GM12892 (cell line): ENCODE data around the gene TMEM132E. TPM values are rescaled to one million over a fixed set of nuclear protein-coding genes. Genes with fewer than 3 reads are reported as not detected.
A peak's percentile ranks its signal among the peaks of the same experiment; 100 is the strongest.
"Not testable (repeated sequence)": the region's sequence is repeated elsewhere in the genome, so short reads cannot be mapped to it uniquely, and the experiment has no call there.

Experiments used
- DNase-seq: peaks from one replicate; pipeline ENCODE4 v3.0.0; 2011; ENCODE audit not compliant: insufficient read length
- FAIRE-seq: peaks from 2 replicates; lab custom pipeline; 2011; peaks lifted over from hg19 to GRCh38; lab: Jason Lieb, UNC
- POLR2A ChIP-seq: IDR thresholded peaks from 2 replicates; pipeline ENCODE4 v1.6.1; 2011; ENCODE audit warnings: low read depth, low read length, control low read depth
- POLR2AphosphoS5 ChIP-seq: IDR thresholded peaks from 2 replicates; pipeline ENCODE4 v1.6.1; 2011; ENCODE audit warnings: low read depth, low read length, control low read depth
- TAF1 ChIP-seq: IDR thresholded peaks from 2 replicates; pipeline ENCODE4 v1.6.1; 2011; ENCODE audit warnings: low read depth, mild to moderate bottlenecking, control low read depth, low read length, borderline replicate concordance
- polyA plus RNA-seq: library from polyadenylated mRNA; unstranded; fragments of >200 nt; gene quantifications from one replicate; pipeline ENCODE4 v1.2.1, GENCODE V29; 2012; ENCODE audit warnings: missing spikeins, inconsistent platforms; ENCODE audit not compliant: missing spikeins

TMEM132E gene
- polyA plus RNA-seq: not detected

- FAIRE-seq (no peak), DNase-seq (no peak)
- TF ChIP-seq POLR2A (no peak), TAF1 (no peak), POLR2AphosphoS5 (no peak)
These were observed at the start of gene TMEM132E for GRCh38 chr17:34579017-34579946. Gene TMEM132E (plus strand): TSS chr17:34579582. CDS start chr17:34581077, 1,495 bp downstream.

- FAIRE-seq: no peak
- no peak for TF ChIP-seq POLR2AphosphoS5
- no peak for TF ChIP-seq TAF1
- no peak for TF ChIP-seq POLR2A
These were observed 48.5 kb upstream of the TMEM132E start for GRCh38 chr17:34530918-34531317.

GRCh38 chr17:34532281-34533065 lies 46.9 kb upstream of the TMEM132E start:
- FAIRE-seq: no peak
- no peak for DNase-seq
- no peak for TF ChIP-seq POLR2A
- TF ChIP-seq POLR2AphosphoS5: no peak
- no peak for TF ChIP-seq TAF1

More at GRCh38 chr17:34530918-34531317, 48.5 kb upstream of the TMEM132E start:
- no peak for DNase-seq

- FAIRE-seq (no peak), DNase-seq (no peak)
- no peak for TF ChIP-seq POLR2AphosphoS5
- no peak for TF ChIP-seq TAF1
- no peak for TF ChIP-seq POLR2A
These were observed 45.4 kb upstream of the TMEM132E start for GRCh38 chr17:34533806-34534527.

- DNase-seq: no peak
- TF ChIP-seq TAF1: no peak
- TF ChIP-seq POLR2A: no peak
- no peak for TF ChIP-seq POLR2AphosphoS5
- no peak for FAIRE-seq
These were observed 41.9 kb upstream of the TMEM132E start for GRCh38 chr17:34537445-34537844.

GRCh38 chr17:34538582-34538981 lies 40.8 kb upstream of the TMEM132E start:
- DNase-seq, FAIRE-seq: not testable (repeated sequence)

- FAIRE-seq (no peak), DNase-seq (no peak)
- TF ChIP-seq TAF1: no peak
- no peak for TF ChIP-seq POLR2A
- TF ChIP-seq POLR2AphosphoS5: no peak
These were observed 39.5 kb upstream of the TMEM132E start for GRCh38 chr17:34539881-34540280.

GRCh38 chr17:34542700-34543336 lies 36.6 kb upstream of the TMEM132E start:
- no peak for TF ChIP-seq TAF1
- DNase-seq: no peak
- peak; percentile 33 for FAIRE-seq

- no peak for DNase-seq
- FAIRE-seq: no peak
These were observed 31.8 kb upstream of the TMEM132E start for GRCh38 chr17:34547453-34548063.

GRCh38 chr17:34549966-34550365 lies 29.4 kb upstream of the TMEM132E start:
- no peak for DNase-seq
- no peak for TF ChIP-seq TAF1
- no peak for TF ChIP-seq POLR2AphosphoS5
- no peak for TF ChIP-seq POLR2A
- no peak for FAIRE-seq

More at GRCh38 chr17:34547453-34548063, 31.8 kb upstream of the TMEM132E start:
- no peak for TF ChIP-seq POLR2A
- TF ChIP-seq POLR2AphosphoS5: no peak
- TF ChIP-seq TAF1: no peak
